ENCODE measurements around the gene NEGR1.
A peak's percentile ranks its signal among the peaks of the same experiment; 100 is the strongest.

The NEGR1 gene

DNA sequence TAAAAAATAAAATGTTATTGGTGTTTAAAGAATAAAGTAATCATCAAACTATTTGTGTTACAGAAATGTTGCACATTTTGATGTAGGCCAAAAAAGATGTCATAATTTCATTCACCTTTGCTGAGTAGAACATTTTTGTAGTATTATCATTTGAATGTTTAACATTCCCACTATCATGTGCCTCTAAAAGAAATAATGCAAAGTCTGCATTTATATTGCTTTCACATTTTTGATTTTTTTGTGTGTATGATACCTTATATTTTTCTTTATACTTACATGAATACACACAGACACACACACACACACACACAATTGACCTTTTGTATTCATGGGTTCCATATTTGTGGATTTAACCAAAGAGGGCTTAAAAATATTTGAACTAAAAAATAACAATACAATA is 657.3 kb downstream of the NEGR1 start:
- no peak for DNase-seq (ENCODE audit: low spot score)

DNA sequence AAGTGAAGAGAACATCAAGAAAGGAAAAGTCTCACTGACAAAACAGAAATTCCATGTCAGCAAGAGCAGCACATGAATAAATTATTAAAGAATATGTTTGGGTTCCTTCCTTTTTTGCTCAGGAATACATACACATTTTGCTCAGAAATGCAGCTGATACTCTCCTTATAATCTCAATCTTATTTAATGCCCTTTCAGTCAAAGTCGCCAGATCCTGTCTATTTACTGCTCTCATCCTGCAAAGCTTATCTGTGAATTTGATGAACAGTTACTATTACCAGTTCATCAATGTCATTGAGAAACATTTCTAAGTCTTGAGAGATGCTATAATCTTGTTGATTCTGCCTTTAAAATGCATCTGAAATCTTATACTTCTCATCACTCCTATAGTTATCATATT is 658.5 kb downstream of the NEGR1 start:
- DNase-seq (ENCODE audit: low spot score), result no peak

- DNase-seq (ENCODE audit: low spot score), result peak; percentile 88
Observed at GRCh38 chr1:71621785-71622184, 660.6 kb downstream of the NEGR1 start.

GRCh38 chr1:71618766-71619530 is 663.4 kb downstream of the NEGR1 start:
- no peak for DNase-seq (ENCODE audit: low spot score)

GRCh38 chr1:71618191-71618590 is 664.1 kb downstream of the NEGR1 start:
- DNase-seq (ENCODE audit: low spot score), result no peak

GRCh38 chr1:71610476-71610875 is 671.9 kb downstream of the NEGR1 start:
- no peak for DNase-seq (ENCODE audit: low spot score)

DNA sequence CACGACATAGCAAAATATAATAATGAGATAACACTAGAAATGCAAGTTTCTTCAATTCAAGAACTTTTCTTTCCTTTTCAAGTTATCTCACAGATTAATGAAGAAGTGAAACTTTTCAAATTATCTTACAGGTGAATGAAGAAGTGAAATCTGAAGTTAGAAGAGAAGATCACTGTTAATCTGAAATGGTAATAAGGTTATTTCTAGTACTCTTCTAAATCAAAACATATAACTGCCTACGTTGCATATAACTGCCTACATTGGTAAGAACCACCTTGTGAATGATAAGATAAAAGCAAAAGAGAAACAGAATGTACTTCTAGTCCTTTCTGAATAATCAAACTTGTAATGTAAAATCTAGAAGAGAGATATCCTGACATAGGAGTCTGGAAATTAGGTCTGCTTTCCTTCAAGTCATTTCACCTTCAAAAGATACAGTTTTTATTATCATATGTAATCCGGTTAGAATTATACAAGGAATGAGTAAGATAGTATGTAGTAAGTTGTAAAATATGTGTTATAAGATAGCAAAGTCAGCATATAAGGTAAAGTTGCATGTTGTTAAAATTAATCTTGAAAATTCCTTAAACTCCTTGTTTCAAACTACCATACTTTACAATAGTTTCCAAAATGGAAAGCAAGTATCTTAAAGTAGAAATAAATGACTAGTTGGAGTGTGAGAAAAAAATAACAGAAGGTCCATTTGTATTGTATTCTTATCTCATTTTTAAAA is 679.1 kb downstream of the NEGR1 start:
- DNase-seq (ENCODE audit: low spot score), result no peak

DNA sequence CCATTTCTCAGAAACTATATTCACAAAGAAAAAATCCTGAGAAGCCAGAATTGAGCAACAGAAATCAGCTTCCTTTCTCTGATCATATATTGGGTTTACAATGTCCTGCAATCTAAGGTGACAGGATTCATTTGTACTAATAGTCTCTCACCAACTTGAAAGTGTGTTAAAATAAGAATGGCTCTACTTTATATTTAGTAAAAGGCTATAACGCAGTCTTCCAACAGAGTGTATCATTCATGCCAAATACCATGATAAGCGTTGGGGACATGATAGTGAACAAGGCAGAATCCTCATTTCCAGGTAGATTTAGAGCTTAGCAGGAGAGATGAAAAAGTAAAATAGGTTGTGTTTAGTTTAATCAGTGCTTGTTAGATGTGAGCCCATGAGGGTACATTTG is 682.3 kb downstream of the NEGR1 start:
- DNase-seq (ENCODE audit: low spot score), result no peak

GRCh38 chr1:71599306-71599705 is 683.0 kb downstream of the NEGR1 start:
- DNase-seq (ENCODE audit: low spot score), result no peak

GRCh38 chr1:71593523-71593922 is 688.8 kb downstream of the NEGR1 start:
- DNase-seq (ENCODE audit: low spot score), result peak; percentile 32

DNA sequence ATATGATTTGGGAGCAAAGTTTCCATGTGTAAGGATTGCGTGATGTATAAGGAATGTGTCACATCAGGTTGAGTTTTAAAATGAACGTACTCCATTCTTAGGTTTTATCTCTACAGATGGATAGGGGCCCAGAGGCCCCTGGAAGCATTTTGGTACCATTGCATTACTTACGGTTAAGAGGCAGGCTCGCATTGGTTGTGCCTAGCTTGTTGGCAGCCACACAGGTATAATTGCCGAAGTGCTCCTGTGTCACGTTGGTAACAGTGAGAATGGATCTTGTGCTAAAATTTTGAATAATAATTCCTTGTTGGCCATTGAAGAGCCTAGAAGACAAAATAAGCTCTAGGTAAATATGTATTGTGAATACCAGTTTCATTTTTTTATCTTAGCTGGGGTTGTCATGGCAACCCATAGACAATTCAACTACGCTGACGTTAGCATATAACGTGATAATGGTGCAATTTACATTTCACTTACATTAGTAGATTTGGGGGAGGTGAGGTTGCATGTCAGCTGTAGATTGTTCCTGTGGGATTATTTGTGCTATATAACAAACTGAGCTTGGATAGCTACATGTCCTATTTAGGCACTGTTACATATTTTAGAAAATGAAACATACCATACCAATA is 689.6 kb downstream of the NEGR1 start:
- no peak for DNase-seq (ENCODE audit: low spot score)

DNA sequence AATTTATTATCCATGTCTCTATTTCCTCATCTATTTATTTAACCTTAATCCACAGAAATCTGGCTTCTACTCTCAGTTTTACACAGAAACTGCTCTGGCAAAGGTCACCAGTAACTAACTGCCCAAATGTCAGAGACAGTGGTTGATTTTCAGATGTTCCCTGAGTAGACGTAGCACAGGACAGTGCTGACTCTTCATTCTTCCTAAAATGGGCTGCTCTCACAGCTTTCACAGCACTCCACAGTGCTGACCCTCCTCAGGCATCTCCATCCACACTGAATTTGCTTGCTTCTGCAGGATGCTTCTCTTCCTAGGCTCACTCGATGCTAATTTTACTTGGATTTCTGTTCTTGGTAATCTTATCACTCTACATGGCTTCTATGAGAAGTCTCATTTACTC is 693.3 kb downstream of the NEGR1 start:
- no peak for DNase-seq (ENCODE audit: low spot score)

- DNase-seq (ENCODE audit: low spot score), result peak; percentile 31
Observed at GRCh38 chr1:71587961-71588360, 694.4 kb downstream of the NEGR1 start.

DNA sequence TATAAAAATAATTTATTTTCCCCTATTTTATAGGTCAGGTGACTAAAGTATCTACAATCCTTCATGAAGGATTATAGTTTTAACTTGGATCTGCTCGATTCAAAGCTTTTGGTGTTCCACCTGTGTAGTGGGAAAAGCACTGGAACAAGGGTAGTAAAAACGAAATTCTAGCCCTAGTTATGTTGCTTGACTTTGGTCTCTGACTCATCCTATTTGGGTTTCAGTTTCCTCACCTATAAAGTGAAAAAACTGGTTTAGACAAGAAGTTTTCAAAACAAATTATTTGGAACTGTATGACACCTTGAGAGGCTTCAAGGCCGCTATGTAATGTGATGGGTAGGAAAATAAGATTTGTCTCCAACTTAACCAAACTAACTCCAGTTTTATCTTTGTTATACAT is 696.3 kb downstream of the NEGR1 start:
- no peak for DNase-seq (ENCODE audit: low spot score)

DNA sequence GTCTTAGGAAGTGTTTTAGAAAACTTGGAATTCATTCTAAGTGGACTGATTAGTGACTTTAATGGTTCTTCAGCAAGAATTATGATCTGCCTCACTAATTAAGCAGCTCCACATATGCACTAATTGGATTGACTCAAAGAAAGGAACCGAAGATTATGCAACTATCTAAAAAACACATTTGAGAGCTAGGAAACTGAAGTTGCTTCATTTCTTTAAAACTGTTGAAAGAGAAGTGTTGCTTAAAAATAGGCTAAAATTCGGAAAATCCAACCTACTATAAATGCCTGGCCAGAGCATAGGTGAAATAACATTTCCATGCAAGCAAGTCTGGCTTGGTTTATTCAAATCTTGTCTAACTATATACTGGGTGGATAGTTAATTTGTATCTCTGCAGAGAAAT is 698.6 kb downstream of the NEGR1 start:
- DNase-seq (ENCODE audit: low spot score), result no peak

DNA sequence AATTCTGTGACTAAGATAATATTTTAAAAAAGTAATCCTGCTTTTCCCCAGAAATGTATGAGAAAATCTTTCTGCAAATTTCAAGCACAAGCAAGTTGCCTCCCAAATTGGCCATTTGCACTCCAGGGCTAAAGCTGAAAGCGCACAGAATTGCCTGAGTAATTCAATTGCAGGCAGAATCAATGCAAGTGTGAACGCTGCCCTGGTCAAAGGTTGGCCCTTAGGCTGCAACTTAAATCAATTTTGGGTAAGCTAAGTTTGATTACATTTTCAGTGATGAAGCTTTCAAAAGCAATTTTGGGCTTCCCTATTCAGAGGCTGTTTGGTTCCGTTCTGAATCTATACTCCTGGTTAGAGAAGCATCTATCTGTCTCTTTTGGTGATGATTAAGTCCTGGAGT is 699.7 kb downstream of the NEGR1 start:
- DNase-seq (ENCODE audit: low spot score), result no peak

DNA sequence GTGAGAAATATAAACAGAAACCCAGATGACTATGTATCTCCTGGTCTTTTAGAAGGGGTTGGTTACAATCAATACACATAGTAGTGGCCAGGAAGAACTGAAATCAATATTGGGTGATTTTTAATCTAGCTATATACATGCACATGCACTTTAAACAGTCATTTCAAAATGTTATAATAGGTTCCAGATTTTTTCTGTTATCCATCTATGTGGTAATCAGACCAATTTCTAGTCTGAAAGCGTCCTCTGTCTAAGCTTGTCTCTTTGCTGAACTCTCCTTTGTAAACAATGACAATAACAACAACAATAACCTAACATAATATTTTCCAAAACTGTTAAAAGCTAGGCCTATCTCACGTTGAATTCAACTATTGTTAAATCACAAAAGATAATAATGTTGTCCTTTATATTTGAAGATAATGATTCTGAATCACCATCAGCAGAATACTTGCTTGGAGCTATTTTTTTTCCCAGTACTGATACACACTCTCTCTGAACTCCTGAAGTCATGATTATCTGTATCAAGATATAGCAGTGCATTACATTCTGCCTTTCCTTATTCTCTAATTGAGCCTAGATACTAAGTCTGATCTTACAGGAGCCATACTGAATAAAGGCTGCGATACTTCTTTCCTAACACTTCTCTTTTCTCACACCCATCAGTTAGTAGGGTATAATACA is 704.7 kb downstream of the NEGR1 start:
- no peak for DNase-seq (ENCODE audit: low spot score)

- no peak for DNase-seq (ENCODE audit: low spot score)
Observed at GRCh38 chr1:71572038-71572437, 710.3 kb downstream of the NEGR1 start.

GRCh38 chr1:71566413-71566812 is 715.9 kb downstream of the NEGR1 start:
- DNase-seq (ENCODE audit: low spot score), result no peak

- no peak for DNase-seq (ENCODE audit: low spot score)
Observed at GRCh38 chr1:71565831-71566230, 716.5 kb downstream of the NEGR1 start.

DNA sequence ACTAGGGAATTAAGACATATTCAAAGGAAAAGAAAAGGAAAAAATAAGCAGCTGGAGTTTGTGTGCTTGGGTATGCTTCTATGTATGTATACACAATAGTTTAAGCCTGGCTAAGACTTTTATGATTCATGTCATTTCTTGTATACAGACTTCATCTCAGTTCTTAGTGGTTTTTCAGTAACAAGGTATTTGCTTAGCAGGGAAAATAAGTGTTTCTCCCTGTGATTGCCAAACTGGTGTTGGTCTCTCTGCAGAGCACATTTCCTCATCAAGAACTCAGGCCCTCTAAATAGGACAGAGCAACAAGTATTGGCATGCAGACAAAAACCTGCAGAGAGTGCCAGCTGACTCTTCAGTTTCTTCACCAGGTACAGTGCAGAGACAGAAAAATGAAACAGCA is 717.1 kb downstream of the NEGR1 start:
- no peak for DNase-seq (ENCODE audit: low spot score)

- no peak for DNase-seq (ENCODE audit: low spot score)
Observed at GRCh38 chr1:71562298-71562697, 720.0 kb downstream of the NEGR1 start.

DNA sequence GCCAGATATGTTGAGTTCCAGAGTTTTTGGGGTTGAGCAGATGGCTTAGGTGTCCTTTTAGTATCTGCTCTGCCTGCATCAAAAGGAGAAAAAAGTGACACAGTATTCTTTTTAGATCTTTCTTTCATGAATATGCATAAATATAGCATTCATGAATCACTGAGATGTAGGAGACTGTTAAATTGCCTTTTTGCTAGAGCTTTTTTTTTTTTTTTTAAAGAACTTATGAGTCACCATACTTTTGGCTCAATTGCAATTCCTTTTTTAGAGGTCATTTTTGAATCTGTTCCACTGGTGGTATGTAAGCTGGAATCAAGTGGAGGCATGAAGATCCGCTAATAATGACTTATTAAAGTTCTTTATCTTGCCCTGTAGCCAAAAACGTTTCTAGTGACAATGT is 720.6 kb downstream of the NEGR1 start:
- DNase-seq (ENCODE audit: low spot score), result peak; percentile 1
